Neutrophil (primary cell): Measurements from ENCODE around the gene PTPRN2.

Experiments
- H3K27ac ChIP-seq: fragments of 200-600 bp; sonication (generic); 2 replicates; pipeline ENCODE4 v1.5.1; 2016; ENCODE audit warnings: mild to moderate bottlenecking, moderate library complexity
- H3K27me3 ChIP-seq: fragments of 200-600 bp; sonication (generic); 2 replicates; pipeline ENCODE4 v1.6.0; 2016; ENCODE audit warnings: mild to moderate bottlenecking
- H3K36me3 ChIP-seq: fragments of 200-600 bp; sonication (generic); 2 replicates; pipeline ENCODE4 v1.5.1; 2017
- H3K4me1 ChIP-seq, 2 experiments: fragments of 200-600 bp in 1 of 2; sonication (generic) in 1 of 2; 1 replicate in 1 of 2; 2 replicates in 1 of 2; pipeline versions ENCODE4 v1.5.1 to v1.6.1; 2013 to 2016; ENCODE audit warnings: low read depth in 1 of 2, low read length in 1 of 2, mild to moderate bottlenecking in 1 of 2, moderate library complexity in 1 of 2; ENCODE audit not compliant: control insufficient read depth in 1 of 2, insufficient read depth in 1 of 2
- H3K4me3 ChIP-seq, 2 experiments: fragments of 200-600 bp in 1 of 2; sonication (generic) in 1 of 2; 1 replicate in 1 of 2; 2 replicates in 1 of 2; pipeline ENCODE4 v1.5.1; 2013 to 2016; ENCODE audit warnings: low read depth in 1 of 2, low read length in 1 of 2, mild to moderate bottlenecking in 1 of 2, moderate library complexity in 1 of 2
- H3K9me3 ChIP-seq: fragments of 200-600 bp; sonication (generic); 2 replicates; pipeline ENCODE4 v1.5.1; 2016
- TF ChIP-seq, protein P1 (sequence below): fragments of 200-600 bp; sonication (generic); IDR thresholded peaks from 2 replicates; pipeline ENCODE4 v1.5.1; 2016; ENCODE audit warnings: antibody characterized with exemption

The PTPRN2 gene

GRCh38 chr7:158448430-158449100 is 139.1 kb downstream of the PTPRN2 start:
- no peaks in the 10 kb centered on the region for H3K36me3 ChIP-seq
- no peak overlapping the region for H3K4me3 ChIP-seq
- TF ChIP-seq, protein P1, sequence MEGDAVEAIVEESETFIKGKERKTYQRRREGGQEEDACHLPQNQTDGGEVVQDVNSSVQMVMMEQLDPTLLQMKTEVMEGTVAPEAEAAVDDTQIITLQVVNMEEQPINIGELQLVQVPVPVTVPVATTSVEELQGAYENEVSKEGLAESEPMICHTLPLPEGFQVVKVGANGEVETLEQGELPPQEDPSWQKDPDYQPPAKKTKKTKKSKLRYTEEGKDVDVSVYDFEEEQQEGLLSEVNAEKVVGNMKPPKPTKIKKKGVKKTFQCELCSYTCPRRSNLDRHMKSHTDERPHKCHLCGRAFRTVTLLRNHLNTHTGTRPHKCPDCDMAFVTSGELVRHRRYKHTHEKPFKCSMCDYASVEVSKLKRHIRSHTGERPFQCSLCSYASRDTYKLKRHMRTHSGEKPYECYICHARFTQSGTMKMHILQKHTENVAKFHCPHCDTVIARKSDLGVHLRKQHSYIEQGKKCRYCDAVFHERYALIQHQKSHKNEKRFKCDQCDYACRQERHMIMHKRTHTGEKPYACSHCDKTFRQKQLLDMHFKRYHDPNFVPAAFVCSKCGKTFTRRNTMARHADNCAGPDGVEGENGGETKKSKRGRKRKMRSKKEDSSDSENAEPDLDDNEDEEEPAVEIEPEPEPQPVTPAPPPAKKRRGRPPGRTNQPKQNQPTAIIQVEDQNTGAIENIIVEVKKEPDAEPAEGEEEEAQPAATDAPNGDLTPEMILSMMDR = no peak
- no peaks in the 10 kb centered on the region for H3K27me3 ChIP-seq
- no peaks in the 10 kb centered on the region for H3K9me3 ChIP-seq
- no peaks in the 10 kb centered on the region for H3K4me1 ChIP-seq
- H3K27ac ChIP-seq = no peak overlapping the region

DNA sequence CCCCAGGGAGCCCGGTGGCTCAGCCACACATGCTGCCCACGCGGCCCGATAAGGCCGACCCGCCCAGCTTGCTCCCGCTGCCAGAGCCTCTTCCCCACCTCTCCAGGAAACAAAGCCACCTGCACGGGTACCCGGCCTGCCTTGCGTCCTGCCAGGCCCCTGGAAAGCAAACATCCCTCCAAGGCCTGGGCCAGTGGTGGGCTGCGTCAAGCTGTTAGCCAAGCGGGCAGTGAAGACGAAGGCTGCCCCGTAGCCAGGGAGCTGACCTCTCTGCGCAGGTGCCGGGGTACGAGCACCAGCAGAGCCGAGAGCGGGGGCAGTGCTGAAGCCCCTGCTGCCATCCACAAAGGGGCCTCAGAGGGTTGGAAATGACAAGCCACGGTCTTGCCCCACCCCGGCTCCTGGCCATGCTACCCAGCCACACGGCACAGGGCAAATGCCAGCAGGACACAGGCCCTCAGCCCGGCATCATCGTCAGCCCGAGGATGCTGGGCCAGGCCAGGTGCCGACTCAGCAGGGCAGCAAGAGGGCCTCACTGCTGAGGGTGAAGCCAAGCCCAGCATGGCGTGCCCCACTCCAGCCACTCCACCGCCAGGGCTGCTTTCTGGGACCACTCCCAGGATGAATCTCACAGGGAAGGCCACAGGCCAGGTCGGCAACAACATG is 140.0 kb downstream of the PTPRN2 start:
- no peaks in the 10 kb centered on the region for H3K27me3 ChIP-seq
- no peak overlapping the region for H3K4me3 ChIP-seq
- H3K27ac ChIP-seq = no peak overlapping the region
- no peaks in the 10 kb centered on the region for H3K9me3 ChIP-seq
- TF ChIP-seq, protein P1 = no peak
- no peaks in the 10 kb centered on the region for H3K4me1 ChIP-seq
- H3K36me3 ChIP-seq = no peaks in the 10 kb centered on the region

DNA sequence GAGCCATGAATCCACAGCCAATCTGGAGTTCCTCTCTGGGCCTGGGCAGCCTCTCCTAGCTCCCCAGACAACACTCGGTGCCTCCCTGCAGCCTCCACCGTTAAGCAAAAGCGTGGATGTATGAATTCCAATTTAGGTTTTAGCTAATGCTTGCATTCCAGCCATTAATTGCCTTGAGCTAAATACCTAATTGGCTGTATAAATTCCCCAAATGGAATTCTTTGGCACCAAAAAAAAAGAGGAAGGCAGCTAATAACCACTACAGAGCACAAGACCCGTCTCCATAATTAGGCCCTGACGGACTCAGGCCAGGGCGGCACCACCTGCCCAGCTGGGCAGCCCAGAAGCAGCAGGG is 140.5 kb downstream of the PTPRN2 start:
- Histone ChIP-seq H3K36me3 (no peaks in the 10 kb centered on the region), H3K27me3 (no peaks in the 10 kb centered on the region), H3K27ac (no peak overlapping the region), H3K4me3 (no peak overlapping the region), H3K9me3 (no peaks in the 10 kb centered on the region), H3K4me1 (no peaks in the 10 kb centered on the region)
- TF ChIP-seq, protein P1 = no peak

- Histone ChIP-seq H3K27ac (no peak overlapping the region), H3K9me3 (no peaks in the 10 kb centered on the region)
Measured at GRCh38 chr7:158446706-158447105, 140.9 kb downstream of the PTPRN2 start.

GRCh38 chr7:158446281-158446680 is 141.3 kb downstream of the PTPRN2 start:
- Histone ChIP-seq H3K4me1 (no peaks in the 10 kb centered on the region), H3K27me3 (no peaks in the 10 kb centered on the region), H3K9me3 (no peaks in the 10 kb centered on the region), H3K36me3 (no peaks in the 10 kb centered on the region), H3K27ac (no peak overlapping the region), H3K4me3 (no peak overlapping the region)
- TF ChIP-seq, protein P1 = no peak

More at GRCh38 chr7:158446706-158447105, 140.9 kb downstream of the PTPRN2 start:
- Histone ChIP-seq H3K4me3 (no peak overlapping the region), H3K36me3 (no peaks in the 10 kb centered on the region), H3K27me3 (no peaks in the 10 kb centered on the region), H3K4me1 (no peaks in the 10 kb centered on the region)
- TF ChIP-seq, protein P1 = no peak
